ENCODE results near the gene KAT6B. TPM values are rescaled to one million over a fixed set of nuclear protein-coding genes. Genes with fewer than 3 reads are reported as not detected.

Gene KAT6B
- total and polyA plus RNA-seq, 10 of the 15 experiments (the other 5 are each of a cell fraction or from before 2014, with no cell fraction given) = 2.7 to 22.6 (median 15.7) TPM

DNA sequence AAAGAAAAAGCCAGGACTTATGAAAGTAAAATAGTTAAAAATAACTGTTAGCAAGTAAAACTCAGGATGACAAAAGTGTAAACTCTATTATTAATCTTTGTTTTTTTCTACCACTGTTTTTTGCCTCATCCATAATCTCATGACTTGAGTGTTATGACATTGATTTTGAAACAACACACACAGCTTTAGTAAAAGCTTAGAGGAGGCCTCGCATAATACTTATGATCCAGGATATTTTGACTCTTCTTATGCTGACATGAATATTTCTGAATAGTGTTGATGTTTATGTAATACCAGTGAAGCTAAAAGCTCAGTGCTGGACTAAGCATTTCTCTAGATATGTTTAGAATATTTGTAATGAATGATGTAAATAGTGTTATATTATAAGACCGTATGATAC, 10.5 kb downstream of the KAT6B start:
- RAD21 ChIA-PET (ENCODE audit: unreplicated experiment) = interaction anchor here (1.4 kb wide), 1 partner anchor 64 kb away, joined by 3 read pairs; no protein-coding TSS in a partner anchor
- FAIRE-seq (no peak), DNase-seq (ENCODE audit: low read depth, low spot score) (no peak), ATAC-seq (no peak)
- no peak overlapping the region for H3K4me3 ChIP-seq
- H3K4me1 ChIP-seq (ENCODE audit: control insufficient read depth, insufficient read depth, low read length) = peaks cover 10% of the 10 kb centered on the region
- SMC1A ChIA-PET (ENCODE audit: uncharacterized antibody, unreplicated experiment) = interaction anchor here (0.8 to 1.8 kb wide), 3 partner anchors 15 to 143 kb away, joined by 3 to 5 read pairs (median 3); no protein-coding TSS in a partner anchor
- WGBS (ENCODE audit: insufficient coverage, insufficient replicate concordance, low lambda C conversion rate, missing lambda C conversion rate) = 82% methylated on average over 2 of the region's 2 CpGs
- intact Hi-C loops (cut with micrococcal nuclease; ENCODE audit: unreplicated experiment) (no loop called here), in situ Hi-C loops (cut with MboI) (no loop called here)
- H3K27ac ChIP-seq (ENCODE audit: control insufficient read depth, insufficient read depth) = no peak overlapping the region
- peaks cover 0 to 6% of the 10 kb centered on the region in 2 experiments; a peak in 1 of 4 replicates for H3K36me3 ChIP-seq (ENCODE audit: control insufficient read depth in 2 of 2, insufficient read depth in 2 of 2, low read length in 1 of 2)
- H4K20me1 ChIP-seq (ENCODE audit: control insufficient read depth, insufficient read depth) = no peaks in the 10 kb centered on the region
- H3K9ac ChIP-seq (ENCODE audit: control insufficient read depth, insufficient read depth, low read length) = no peak overlapping the region
- POLR2A ChIA-PET = no interaction called here
- CTCF ChIA-PET = interaction anchor here (1.0 kb wide), 1 partner anchor 10 kb away, joined by 3 read pairs; no protein-coding TSS in a partner anchor
- TF ChIP-seq MEF2A (IDR thresholded peaks at IDR 0.05; ENCODE audit: insufficient read depth, low read depth, low read length) (no peak), CBX3 (IDR thresholded peaks at IDR 0.05; ENCODE audit: borderline replicate concordance, low read depth) (no peak), SIX5 (IDR thresholded peaks at IDR 0.05; ENCODE audit: low read depth, low read length, severe bottlenecking) (no peak), SMC3 (IDR thresholded peaks at IDR 0.05; ENCODE audit: borderline replicate concordance, low read length) (no peak), CBX5 (IDR thresholded peaks at IDR 0.05; ENCODE audit: low read depth) (no peak), NBN (IDR thresholded peaks at IDR 0.05) (no peak), RCOR1 (conservative IDR thresholded peaks at IDR 0.05; ENCODE audit: low read depth, low read length) (no peak), HDAC2 (IDR thresholded peaks at IDR 0.05) (no peak), ZNF622 (IDR thresholded peaks at IDR 0.05) (no peak), HDGF (IDR thresholded peaks at IDR 0.05) (no peak)
- TF ChIP-seq, protein P1, sequence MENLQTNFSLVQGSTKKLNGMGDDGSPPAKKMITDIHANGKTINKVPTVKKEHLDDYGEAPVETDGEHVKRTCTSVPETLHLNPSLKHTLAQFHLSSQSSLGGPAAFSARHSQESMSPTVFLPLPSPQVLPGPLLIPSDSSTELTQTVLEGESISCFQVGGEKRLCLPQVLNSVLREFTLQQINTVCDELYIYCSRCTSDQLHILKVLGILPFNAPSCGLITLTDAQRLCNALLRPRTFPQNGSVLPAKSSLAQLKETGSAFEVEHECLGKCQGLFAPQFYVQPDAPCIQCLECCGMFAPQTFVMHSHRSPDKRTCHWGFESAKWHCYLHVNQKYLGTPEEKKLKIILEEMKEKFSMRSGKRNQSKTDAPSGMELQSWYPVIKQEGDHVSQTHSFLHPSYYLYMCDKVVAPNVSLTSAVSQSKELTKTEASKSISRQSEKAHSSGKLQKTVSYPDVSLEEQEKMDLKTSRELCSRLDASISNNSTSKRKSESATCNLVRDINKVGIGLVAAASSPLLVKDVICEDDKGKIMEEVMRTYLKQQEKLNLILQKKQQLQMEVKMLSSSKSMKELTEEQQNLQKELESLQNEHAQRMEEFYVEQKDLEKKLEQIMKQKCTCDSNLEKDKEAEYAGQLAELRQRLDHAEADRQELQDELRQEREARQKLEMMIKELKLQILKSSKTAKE (IDR thresholded peaks at IDR 0.05; ENCODE audit: low read depth, poor library complexity, severe bottlenecking) = no peak
- no peak overlapping the region for H2AFZ ChIP-seq (ENCODE audit: control insufficient read depth, low read depth, low read length)
- H3K27me3 ChIP-seq (replicated peaks in 1 of 2; ENCODE audit: control insufficient read depth in 2 of 2, insufficient read depth in 2 of 2, low read length in 1 of 2) = no peaks in the 10 kb centered on the region
- H3K4me2 ChIP-seq (ENCODE audit: control insufficient read depth, insufficient read depth) = no peak overlapping the region
- BruUV-seq (replicated peaks) = no TSS peak
- peaks cover 55% of the 10 kb centered on the region for H3K79me2 ChIP-seq (ENCODE audit: control insufficient read depth, insufficient read depth, low read length)
- H3K9me3 ChIP-seq (replicated peaks; ENCODE audit: control insufficient read depth, insufficient read depth, low read length) = peaks cover 4% of the 10 kb centered on the region; the same call in 2 of the 3 replicates
